ENCODE data around the gene STPG4.
A peak's percentile ranks its signal among the peaks of the same experiment; 100 is the strongest.

Gene STPG4

GRCh38 chr2:47063538-47063930 lies 91.6 kb downstream of the STPG4 start:
- TF ChIP-seq GLIS3 (CRISPR knock-in tag; IDR thresholded peaks at IDR 0.05) = no peak
- no peak for TF ChIP-seq SNAI2 (CRISPR knock-in tag; IDR thresholded peaks at IDR 0.05)
- 0 out of 2 replicates have a peak, but pooled peaks have one; percentile 8 for TF ChIP-seq ZFP3 (CRISPR knock-in tag; IDR thresholded peaks at IDR 0.05)
- no peak for ATAC-seq

GRCh38 chr2:47062681-47063537 lies 92.2 kb downstream of the STPG4 start:
- ATAC-seq = peak; percentile 2; the same call in 1 of the 3 replicates
- TF ChIP-seq ZFP3 (CRISPR knock-in tag; IDR thresholded peaks at IDR 0.05) (0 out of 2 replicates have a peak, but pooled peaks have one; percentile 19), GLIS3 (CRISPR knock-in tag; IDR thresholded peaks at IDR 0.05) (no peak), CSRNP3 (CRISPR knock-in tag; IDR thresholded peaks at IDR 0.05) (no peak), PPARA (CRISPR knock-in tag; IDR thresholded peaks at IDR 0.05; ENCODE audit: borderline replicate concordance) (0 out of 2 replicates have a peak, but pooled peaks have one; percentile 8)

- TF ChIP-seq ARNTL (CRISPR knock-in tag; IDR thresholded peaks at IDR 0.05; ENCODE audit: borderline replicate concordance, low read depth) (peak; percentile 15; the same call in 1 of the 2 replicates), POU6F1 (CRISPR knock-in tag; IDR thresholded peaks at IDR 0.05; ENCODE audit: borderline replicate concordance, low read depth) (no peak), ZFP3 (CRISPR knock-in tag; IDR thresholded peaks at IDR 0.05) (0 out of 2 replicates have a peak, but pooled peaks have one; percentile 52), ZC3H10 (CRISPR knock-in tag; IDR thresholded peaks at IDR 0.05) (no peak), TCF4 (CRISPR knock-in tag; IDR thresholded peaks at IDR 0.05; ENCODE audit: borderline replicate concordance) (peak; percentile 69; the same call in 1 of the 2 replicates), SNAI2 (CRISPR knock-in tag; IDR thresholded peaks at IDR 0.05) (no peak), CREB5 (CRISPR knock-in tag; IDR thresholded peaks at IDR 0.05; ENCODE audit: low read depth) (no peak), OSR1 (CRISPR knock-in tag; IDR thresholded peaks at IDR 0.05) (no peak), TSHZ2 (CRISPR knock-in tag; IDR thresholded peaks at IDR 0.05) (peak; percentile 47; the same call in 1 of the 2 replicates), ESRRG (CRISPR knock-in tag; IDR thresholded peaks at IDR 0.05) (no peak), ZNF565 (CRISPR knock-in tag; conservative IDR thresholded peaks at IDR 0.05; ENCODE audit: low read depth) (0 out of 2 replicates have a peak, but pooled peaks have one; percentile 47), GLIS3 (CRISPR knock-in tag; IDR thresholded peaks at IDR 0.05) (peak; percentile 84; the same call in 1 of the 2 replicates), PATZ1 (CRISPR knock-in tag; IDR thresholded peaks at IDR 0.05; ENCODE audit: borderline replicate concordance) (no peak), RARB (CRISPR knock-in tag; IDR thresholded peaks at IDR 0.05) (no peak), ZNF70 (CRISPR knock-in tag; IDR thresholded peaks at IDR 0.05) (peak; percentile 90), PPARA (CRISPR knock-in tag; IDR thresholded peaks at IDR 0.05; ENCODE audit: borderline replicate concordance) (peak; percentile 68; the same call in 1 of the 2 replicates), TOX (CRISPR knock-in tag; IDR thresholded peaks at IDR 0.05; ENCODE audit: borderline replicate concordance) (no peak), ISL1 (CRISPR knock-in tag; IDR thresholded peaks at IDR 0.05) (0 out of 2 replicates have a peak, but pooled peaks have one; percentile 29), BACH2 (CRISPR knock-in tag; IDR thresholded peaks at IDR 0.05; ENCODE audit: borderline replicate concordance) (no peak; the same call in 1 of the 2 replicates), CSDC2 (CRISPR knock-in tag; IDR thresholded peaks at IDR 0.05) (no peak)
- ATAC-seq = peak; percentile 0; the same call in 1 of the 3 replicates
Measured at GRCh38 chr2:47061944-47062678, 93.0 kb downstream of the STPG4 start.
